Gastroesophageal sphincter (tissue), 3 donors: ENCODE measurements around the gene ARHGEF7.

Source experiments
- CTCF ChIP-seq, 4 experiments: fragments of 200-600 bp in 2 of 4; fragments of 450-650 bp in 2 of 4; sonication (generic) in 1 of 4; IDR thresholded peaks; one replicate each; pipeline ENCODE4 v1.5.1; 2017 to 2019; ENCODE audit warnings: antibody characterized with exemption in 4 of 4, mild to moderate bottlenecking in 2 of 4, moderate library complexity in 2 of 4
- POLR2AphosphoS5 ChIP-seq: sonication (generic); formaldehyde crosslinking; IDR thresholded peaks from one replicate; pipeline ENCODE4 v1.6.1; 2017; ENCODE audit warnings: antibody characterized with exemption

GRCh38 chr13:111225810-111226546, 110.9 kb downstream of the ARHGEF7 start:
- TF ChIP-seq POLR2AphosphoS5 (no peak), CTCF (IDR thresholded peaks at IDR 0.05) (no peak)
